Nephron (organoid): ENCODE results near the gene PLEKHA6.

ENCODE experiments used
- H3K27ac Mint-ChIP-seq, 3 experiments: 2 replicates each; pipeline ENCODE4 v1.8.0; 2020; ENCODE audit warnings: mixed read lengths in 3 of 3, mild to moderate bottlenecking in 2 of 3, moderate library complexity in 1 of 3
- H3K27me3 Mint-ChIP-seq: 2 replicates; pipeline ENCODE4 v1.8.0; 2021; ENCODE audit warnings: low read depth, mild to moderate bottlenecking, moderate library complexity, mixed read lengths
- H3K36me3 Mint-ChIP-seq: 2 replicates; pipeline ENCODE4 v1.8.0; 2020; ENCODE audit warnings: low read depth, mixed read lengths
- H3K4me1 Mint-ChIP-seq: 2 replicates; pipeline ENCODE4 v1.8.0; 2020; ENCODE audit warnings: mixed read lengths
- H3K4me3 Mint-ChIP-seq, 3 experiments: 2 replicates each; pipeline ENCODE4 v1.8.0; 2020; ENCODE audit warnings: mild to moderate bottlenecking in 3 of 3, mixed read lengths in 3 of 3, moderate library complexity in 2 of 3
- H3K9me3 Mint-ChIP-seq: 2 replicates; pipeline ENCODE4 v1.8.0; 2020; ENCODE audit warnings: mixed read lengths
- CTCF ChIP-seq, 3 experiments: fragments of 200-600 bp; sonication (generic); IDR thresholded peaks; one replicate each; pipeline ENCODE4 v1.5.0; 2021; ENCODE audit warnings: antibody characterized with exemption in 3 of 3; ENCODE audit not compliant: unreplicated experiment in 3 of 3

PLEKHA6 gene

GRCh38 chr1:204338360-204338759 lies 21.4 kb downstream of the PLEKHA6 start:
- TF ChIP-seq CTCF (IDR thresholded peaks at IDR 0.05; ENCODE audit: unreplicated experiment in 3 of 3): no peak
- Mint-ChIP-seq H3K27me3 (peaks cover 4% of the 10 kb centered on the region), H3K4me1 (peaks cover 61% of the 10 kb centered on the region), H3K27ac (peak overlapping the region in 2 of 3 experiments; percentile 93 to 94), H3K4me3 (peak overlapping the region in 2 of 3 experiments; percentile 31 to 59), H3K9me3 (no peaks in the 10 kb centered on the region), H3K36me3 (no peaks in the 10 kb centered on the region)

- no peak overlapping the region for H3K27ac Mint-ChIP-seq
- no peak for TF ChIP-seq CTCF (IDR thresholded peaks at IDR 0.05; ENCODE audit: unreplicated experiment in 3 of 3)
- H3K4me1 Mint-ChIP-seq: peaks cover 61% of the 10 kb centered on the region
- no peaks in the 10 kb centered on the region for H3K36me3 Mint-ChIP-seq
- peaks cover 2% of the 10 kb centered on the region for H3K27me3 Mint-ChIP-seq
- no peaks in the 10 kb centered on the region for H3K9me3 Mint-ChIP-seq
- no peak overlapping the region for H3K4me3 Mint-ChIP-seq
These were observed 22.1 kb downstream of the PLEKHA6 start for GRCh38 chr1:204337583-204337982.

DNA sequence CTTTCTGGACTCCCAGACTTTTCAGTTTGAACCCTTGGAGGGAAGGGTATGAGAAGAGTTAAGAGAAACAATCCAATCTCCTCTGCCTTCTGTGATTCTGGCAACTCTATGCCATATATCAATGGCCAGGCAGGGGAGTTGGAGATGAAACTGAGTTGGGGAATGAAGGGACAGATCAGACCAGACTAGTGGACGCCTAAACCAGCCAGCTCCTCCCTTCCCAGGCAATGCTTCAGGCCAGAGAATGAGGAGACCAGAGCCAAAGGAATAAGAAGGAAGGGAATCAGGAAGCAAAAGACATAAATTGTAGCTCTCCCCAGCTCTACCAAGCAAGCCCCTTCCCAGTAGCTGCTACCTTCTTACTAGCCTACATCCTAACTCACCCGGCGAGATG lies 22.7 kb downstream of the PLEKHA6 start:
- H3K27ac Mint-ChIP-seq: no peak overlapping the region
- H3K4me3 Mint-ChIP-seq: no peak overlapping the region
- no peak for TF ChIP-seq CTCF (IDR thresholded peaks at IDR 0.05; ENCODE audit: unreplicated experiment in 3 of 3)
- no peaks in the 10 kb centered on the region for H3K27me3 Mint-ChIP-seq
- H3K9me3 Mint-ChIP-seq: no peaks in the 10 kb centered on the region
- H3K4me1 Mint-ChIP-seq: peaks cover 59% of the 10 kb centered on the region
- H3K36me3 Mint-ChIP-seq: no peaks in the 10 kb centered on the region

DNA sequence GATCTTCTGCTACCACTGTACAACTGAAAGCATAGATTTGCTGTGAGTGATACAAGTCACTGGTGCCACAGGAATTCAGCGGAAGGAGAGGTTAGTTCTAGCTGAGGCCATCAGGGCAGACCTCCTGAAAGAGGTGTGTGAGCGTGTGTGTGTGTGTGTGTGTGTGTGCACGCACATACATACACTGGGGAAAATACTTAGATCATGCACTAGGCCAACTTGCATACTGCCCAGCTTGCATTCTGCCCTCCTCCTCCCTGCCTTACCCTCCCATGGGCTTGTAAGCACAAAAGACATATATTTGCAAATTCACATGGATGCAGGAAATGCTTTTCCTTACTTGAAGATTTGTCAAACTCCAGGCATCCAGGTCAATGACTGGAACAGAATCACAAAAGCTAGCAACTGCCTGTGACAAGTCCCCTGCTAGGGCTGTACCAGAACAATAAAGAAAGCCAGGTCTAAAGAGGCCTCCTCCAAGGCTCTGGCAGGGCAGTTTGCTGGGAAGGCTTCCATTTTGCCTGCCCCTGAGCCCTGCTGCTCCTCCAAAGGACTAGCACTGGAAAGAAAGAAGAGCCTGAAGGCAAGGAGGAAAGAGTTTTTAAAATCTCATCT lies 23.2 kb downstream of the PLEKHA6 start:
- Mint-ChIP-seq H3K4me1 (peaks cover 58% of the 10 kb centered on the region), H3K27me3 (no peaks in the 10 kb centered on the region), H3K9me3 (no peaks in the 10 kb centered on the region), H3K27ac (no peak overlapping the region), H3K36me3 (no peaks in the 10 kb centered on the region), H3K4me3 (no peak overlapping the region)
- TF ChIP-seq CTCF (IDR thresholded peaks at IDR 0.05; ENCODE audit: unreplicated experiment in 3 of 3): no peak

DNA sequence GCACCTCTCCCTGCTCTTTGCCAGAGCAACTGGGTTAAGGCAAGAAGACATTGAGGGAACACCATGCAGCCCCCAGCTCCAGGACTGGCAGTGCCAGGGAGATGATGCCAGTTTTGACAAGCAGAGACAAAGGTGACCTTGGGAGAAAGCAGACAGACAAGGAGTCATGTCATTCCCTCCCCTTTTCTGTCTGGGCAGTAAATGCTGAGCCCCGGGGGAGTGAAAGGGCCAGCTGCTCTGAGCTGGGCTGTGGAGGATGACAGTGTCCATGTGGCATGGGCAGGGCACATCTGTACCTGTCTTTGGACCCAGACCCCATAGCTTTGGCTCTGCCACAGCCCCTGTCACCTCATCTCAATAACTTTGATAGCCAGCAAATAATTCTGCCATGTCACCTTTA lies 24.2 kb downstream of the PLEKHA6 start:
- no peaks in the 10 kb centered on the region for H3K36me3 Mint-ChIP-seq
- no peak overlapping the region for H3K27ac Mint-ChIP-seq
- H3K27me3 Mint-ChIP-seq: no peaks in the 10 kb centered on the region
- no peak for TF ChIP-seq CTCF (IDR thresholded peaks at IDR 0.05; ENCODE audit: unreplicated experiment in 3 of 3)
- H3K4me1 Mint-ChIP-seq: peaks cover 58% of the 10 kb centered on the region
- H3K9me3 Mint-ChIP-seq: no peaks in the 10 kb centered on the region
- no peak overlapping the region for H3K4me3 Mint-ChIP-seq

DNA sequence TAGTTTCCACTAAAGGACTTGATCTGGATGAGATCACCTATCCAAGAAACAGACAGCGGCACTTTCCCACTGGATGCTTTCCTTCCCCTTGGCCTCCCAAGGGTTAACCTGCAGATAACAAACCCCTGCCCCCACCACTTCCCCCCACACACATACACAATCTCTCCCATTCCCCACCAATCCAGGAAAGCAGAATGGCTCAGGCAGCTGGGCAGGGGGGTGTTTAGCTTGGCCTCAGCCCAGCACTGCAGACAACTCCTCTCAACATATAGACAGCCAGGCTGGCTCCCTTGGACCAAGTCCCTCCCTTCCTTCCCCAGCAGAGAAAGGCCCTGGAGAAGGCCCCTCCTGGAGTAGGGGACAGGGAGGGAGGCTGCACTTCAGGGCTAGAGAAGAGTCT lies 24.6 kb downstream of the PLEKHA6 start:
- H3K4me3 Mint-ChIP-seq: no peak overlapping the region
- TF ChIP-seq CTCF (IDR thresholded peaks at IDR 0.05; ENCODE audit: unreplicated experiment in 3 of 3): no peak
- H3K36me3 Mint-ChIP-seq: no peaks in the 10 kb centered on the region
- H3K27ac Mint-ChIP-seq: no peak overlapping the region
- H3K4me1 Mint-ChIP-seq: peaks cover 58% of the 10 kb centered on the region
- H3K27me3 Mint-ChIP-seq: no peaks in the 10 kb centered on the region
- H3K9me3 Mint-ChIP-seq: no peaks in the 10 kb centered on the region
